Activated CD4-positive, alpha-beta T cell treated with anti-CD3 and anti-CD28 coated beads, Interleukin-2, Interleukin-4, amounts not matched to agents 100 ng/mL and 50 ng/mL, durations not matched to agents 16 hours and 8 hours (primary cell): ENCODE data around the gene YOD1.

Source experiments
- DNase-seq: peaks from one replicate; pipeline ENCODE4 v3.0.0-alpha.2; 2020; ENCODE audit warnings: low spot score

Gene YOD1

DNA sequence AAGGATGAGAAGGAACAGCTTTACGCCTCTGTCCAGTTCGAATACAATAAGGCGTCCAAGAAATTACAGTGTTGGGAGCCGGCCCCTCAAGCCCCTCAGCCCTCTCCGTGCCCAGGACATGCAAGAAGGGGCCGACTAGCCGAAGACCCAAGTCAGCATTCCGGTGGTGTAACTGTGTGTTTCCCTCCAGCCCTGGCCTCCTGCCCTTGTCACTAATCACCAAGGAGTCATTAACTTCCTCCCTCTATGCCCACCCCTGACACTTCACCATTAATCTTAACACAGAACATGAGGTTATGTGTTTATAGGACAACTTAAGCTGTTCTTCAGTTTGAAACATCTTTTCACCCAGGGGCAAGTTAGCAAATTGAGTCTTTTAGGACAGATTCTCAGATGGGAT, 21.2 kb upstream of the YOD1 start:
- no peak for DNase-seq

DNA sequence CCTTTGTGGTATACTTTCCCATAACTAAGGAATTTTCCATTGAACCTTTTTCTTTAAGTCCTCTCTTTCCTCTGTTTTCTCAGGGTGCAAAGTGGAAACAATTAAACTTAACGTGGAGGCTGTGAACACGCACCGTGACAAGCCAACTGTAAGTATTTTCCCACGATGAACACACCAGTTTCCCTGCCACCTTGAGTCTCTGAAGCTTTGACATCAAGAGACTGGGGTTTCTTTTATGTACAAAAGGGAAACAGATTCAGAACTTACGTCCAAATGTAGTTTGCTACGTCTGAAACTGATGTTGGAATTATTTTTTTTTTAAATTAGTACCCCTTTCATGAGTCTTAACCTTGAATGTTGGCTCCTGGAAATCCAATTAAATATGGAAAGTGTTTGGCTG, 20.4 kb upstream of the YOD1 start:
- DNase-seq, result no peak

- no peak for DNase-seq
These were observed 19.8 kb upstream of the YOD1 start for GRCh38 chr1:207070811-207071210.

DNA sequence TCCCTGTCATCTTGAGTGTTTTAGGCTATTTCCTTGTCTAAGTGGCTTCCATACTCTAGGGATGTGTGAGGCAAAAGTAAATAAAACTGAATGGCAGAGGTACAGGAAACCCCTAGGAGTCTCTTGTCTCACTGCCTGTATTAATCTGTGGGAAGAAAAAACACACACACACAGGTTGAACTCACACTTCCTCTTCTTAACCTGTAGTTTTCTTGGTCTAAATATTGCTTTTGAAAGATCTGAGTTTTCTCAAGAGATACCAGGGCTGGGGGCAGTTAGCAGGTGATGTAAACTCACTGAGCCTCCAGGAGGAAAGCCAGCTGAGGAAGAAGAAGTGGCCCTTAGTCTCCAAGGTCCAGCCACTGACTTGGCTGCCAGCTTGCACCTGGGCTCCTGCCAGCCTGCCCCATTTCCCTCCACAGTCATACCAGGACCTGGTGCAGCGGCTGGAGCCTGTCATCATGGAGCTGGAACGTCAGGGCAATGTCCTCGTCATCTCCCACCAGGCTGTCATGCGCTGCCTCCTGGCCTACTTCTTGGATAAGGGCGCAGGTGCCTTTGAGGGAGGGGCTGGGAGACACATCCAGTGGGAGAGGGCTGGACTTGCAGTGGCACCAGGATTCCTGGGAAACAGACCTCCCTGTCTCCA, 19.0 kb upstream of the YOD1 start:
- DNase-seq, result no peak

DNA sequence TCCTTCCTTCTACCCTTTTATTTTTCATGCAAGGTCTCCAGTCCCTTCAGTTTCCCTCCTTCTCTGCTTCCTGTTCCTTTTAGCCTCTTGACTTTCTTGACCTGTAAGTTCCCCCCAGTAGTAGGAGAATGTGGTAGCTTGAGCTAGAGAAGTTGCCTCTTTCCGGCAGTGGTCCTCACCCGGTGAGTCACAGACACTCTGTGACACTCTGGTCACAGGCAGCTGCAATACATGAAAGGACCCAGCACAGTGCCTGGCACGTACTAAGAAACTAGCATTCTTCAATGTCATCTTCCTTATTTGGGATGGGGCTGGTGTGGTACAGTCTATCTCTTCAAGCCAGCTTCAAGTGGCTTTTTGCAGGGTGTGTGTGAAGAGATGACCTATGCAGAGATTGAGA, 18.1 kb upstream of the YOD1 start:
- no peak for DNase-seq

- no peak for DNase-seq
These were observed 16.7 kb upstream of the YOD1 start for GRCh38 chr1:207067665-207068064.

GRCh38 chr1:207067185-207067584, 16.2 kb upstream of the YOD1 start:
- no peak for DNase-seq

DNA sequence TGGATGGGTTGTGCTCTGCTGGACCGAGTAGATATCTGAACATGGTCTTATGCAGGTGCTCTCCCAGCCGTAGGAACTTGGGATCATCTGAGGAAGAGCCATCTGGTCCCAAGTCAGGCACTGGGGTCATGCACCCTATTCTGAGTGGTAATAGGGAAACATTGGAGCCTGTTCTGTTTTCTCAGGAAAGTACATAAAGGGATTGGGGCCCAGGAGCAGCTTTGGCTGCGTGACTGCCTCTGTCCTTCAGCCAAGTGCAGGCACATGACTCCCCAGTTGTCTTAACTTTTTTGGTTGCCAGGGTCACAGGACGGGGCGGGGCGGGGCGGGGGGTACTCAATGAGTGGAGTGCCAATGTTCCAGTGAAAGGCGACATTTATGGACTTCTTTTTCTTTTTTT, 13.6 kb upstream of the YOD1 start:
- DNase-seq, result no peak

GRCh38 chr1:207063014-207063413, 12.0 kb upstream of the YOD1 start:
- DNase-seq, result no peak

DNA sequence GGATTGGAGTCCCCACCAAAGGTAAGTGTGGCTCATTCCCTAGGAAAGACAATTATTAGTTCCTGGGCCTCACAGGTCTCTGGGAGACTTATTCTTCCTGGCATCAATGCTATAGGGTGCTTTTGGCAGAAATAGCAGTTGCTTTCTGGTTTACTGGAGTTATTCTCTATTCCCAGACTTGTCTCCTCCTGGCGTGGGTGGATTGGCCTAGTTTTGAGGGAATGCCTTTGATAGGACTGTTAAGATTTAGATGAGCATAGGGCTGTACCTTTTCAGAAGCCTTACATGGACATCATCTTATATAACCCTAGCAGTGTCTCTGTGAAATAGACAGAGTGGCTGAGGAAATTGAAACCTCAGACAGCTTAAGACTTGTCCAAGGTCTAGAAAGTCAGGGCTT, 11.1 kb upstream of the YOD1 start:
- DNase-seq, result no peak

GRCh38 chr1:207060596-207060995, 9.6 kb upstream of the YOD1 start:
- DNase-seq, result no peak

- no peak for DNase-seq
These were observed 8.9 kb upstream of the YOD1 start for GRCh38 chr1:207059881-207060280.

- no peak for DNase-seq
These were observed 8.2 kb upstream of the YOD1 start for GRCh38 chr1:207058878-207059867.

- DNase-seq, result no peak
These were observed 7.2 kb upstream of the YOD1 start for GRCh38 chr1:207058252-207058651.

DNA sequence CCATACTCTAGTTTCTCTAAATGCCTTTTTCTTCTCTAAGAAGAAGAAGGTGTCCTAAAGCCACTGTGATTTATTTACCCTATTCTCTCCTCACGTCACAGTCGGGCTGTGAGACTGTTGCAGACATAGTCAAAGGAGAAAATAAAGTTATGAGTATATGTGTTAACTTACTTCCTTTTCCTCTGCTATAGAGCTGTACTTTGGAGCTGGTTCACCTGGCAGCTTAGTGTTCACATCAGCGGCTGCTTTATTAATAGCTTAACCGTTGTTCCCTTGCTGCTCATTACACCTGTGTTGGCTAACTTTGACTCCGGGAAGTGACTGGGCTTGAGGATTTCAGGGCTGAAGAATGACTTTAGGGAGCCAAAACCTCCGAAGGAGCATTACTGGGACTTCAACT, 5.7 kb upstream of the YOD1 start:
- no peak for DNase-seq

GRCh38 chr1:207055386-207056001, 4.5 kb upstream of the YOD1 start:
- DNase-seq, result no peak

DNA sequence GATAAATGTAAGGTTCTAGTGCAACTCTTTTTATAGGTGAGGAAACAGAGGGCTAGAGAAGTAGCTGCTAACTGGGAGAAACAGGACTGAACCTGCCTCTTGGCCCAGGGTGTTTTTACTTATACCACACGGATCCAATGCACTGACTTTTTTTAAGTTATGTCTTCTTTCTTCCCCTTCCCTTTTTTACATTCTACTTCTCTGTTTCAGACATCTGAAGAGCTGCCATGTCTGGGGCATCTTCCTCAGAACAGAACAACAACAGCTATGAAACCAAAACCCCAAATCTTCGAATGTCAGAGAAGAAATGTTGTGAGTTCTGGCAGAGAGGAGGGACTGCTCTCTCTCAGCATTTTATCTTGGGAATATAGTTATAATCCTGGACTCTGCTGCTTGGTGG, 3.5 kb upstream of the YOD1 start:
- DNase-seq, result no peak

DNA sequence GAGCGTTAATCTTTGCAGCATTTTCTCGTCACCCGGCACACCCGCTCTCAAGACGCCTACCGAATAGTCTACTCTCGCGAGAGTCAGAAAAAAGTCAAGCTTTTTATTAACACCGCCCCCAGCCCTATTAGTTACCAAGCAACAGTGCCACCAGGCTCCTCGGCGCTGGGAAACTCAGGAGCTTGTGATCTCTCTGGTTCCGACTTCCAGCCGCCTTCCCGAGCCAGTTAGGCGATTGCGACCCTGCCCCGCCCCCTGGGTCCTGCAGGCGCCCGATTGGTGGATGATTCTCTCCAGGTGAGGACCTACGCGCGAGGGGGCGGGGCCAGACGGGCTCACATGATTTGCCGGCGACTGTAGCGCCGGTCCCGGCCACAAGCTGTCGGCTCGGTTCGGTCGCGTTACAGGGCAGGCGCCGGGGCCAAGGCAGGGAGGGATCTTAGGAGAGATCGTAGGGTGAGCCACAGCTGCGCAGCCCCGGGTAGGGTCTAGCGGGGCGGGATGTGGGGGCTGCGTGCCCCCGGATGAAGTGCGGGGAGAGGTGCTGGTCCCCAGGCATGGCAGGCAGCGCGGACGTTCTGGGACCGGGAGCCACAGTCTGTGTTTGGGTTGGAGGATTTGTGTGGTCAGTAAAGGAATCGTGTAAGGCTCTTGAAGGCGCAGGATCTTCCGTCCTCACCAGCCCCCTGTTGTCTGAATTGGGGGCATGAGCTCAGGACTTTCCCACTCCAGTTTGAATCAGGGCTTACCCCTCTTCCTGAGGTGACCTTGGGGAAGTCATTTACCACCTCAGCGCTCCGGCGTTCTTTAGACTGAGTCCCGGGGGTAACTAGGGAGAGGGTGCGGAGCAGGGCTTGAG, 2.1 kb upstream of the YOD1 start, which contains the start of gene PFKFB2:
TSS of gene PFKFB2 (plus strand) at position 365 of the 859 bp plus-strand sequence. CDS start 1,443 bp downstream, outside the sequence.
- DNase-seq, result peak; percentile 90

GRCh38 chr1:207050480-207051190, 373 bp downstream of the YOD1 start:
- peak; percentile 92 for DNase-seq

DNA sequence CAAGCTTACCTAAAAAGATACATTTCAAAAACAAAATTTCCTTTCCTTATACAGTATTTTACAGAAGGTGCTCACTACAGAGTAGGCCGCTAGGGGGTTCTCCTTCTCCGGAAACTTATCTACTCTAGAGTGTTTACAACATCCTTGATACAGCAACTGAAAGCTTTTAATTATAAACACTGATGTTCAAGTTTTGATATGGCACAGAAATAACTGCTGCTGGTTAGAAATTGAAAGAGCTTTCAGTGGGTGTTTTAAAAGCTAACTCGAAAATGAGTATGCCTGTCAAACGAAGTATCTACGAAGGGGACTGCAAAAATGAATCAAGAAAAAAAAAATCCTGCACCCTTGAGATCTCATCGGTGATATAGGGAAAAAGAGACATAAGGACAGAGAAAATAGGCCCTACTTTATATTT, 1.0 kb downstream of the YOD1 start:
- peak; percentile 64 for DNase-seq

DNA sequence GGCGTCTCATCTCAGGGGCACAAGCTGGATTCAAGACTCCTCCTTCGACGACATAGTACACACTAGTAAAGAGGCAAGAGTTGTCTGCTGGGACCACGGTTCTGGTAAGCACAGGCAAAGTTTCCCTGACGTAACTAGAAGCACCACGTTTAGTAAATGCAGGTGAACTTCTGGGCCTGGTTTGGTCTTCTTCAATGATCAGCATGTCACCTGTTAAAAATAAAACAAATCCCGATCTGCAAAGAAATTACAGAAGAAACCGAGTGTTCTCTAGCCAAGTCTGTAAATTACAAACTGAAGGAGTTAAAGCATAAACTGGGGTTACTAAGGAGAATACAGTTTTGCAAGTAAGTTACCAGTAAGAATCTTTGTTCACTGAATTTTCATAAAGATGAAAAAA, 1.5 kb downstream of the YOD1 start:
- no peak for DNase-seq
